Right lobe of liver (tissue), 4 donors: Measurements from ENCODE around the gene TRMT1L.

Experiments
- POLR2A ChIP-seq: fragments of 450-650 bp; IDR thresholded peaks from one replicate; pipeline ENCODE4 v1.6.1; 2017; ENCODE audit warnings: antibody characterized with exemption, mild to moderate bottlenecking
- TF ChIP-seq, protein P1 (sequence below), 4 donors: fragments of 200-600 bp in 3 of 4; fragments of 450-650 bp in 1 of 4; IDR thresholded peaks; one replicate each; pipeline versions ENCODE4 v1.5.1 to v1.8.0; 2016 to 2022; ENCODE audit warnings: antibody characterized with exemption in 4 of 4, mild to moderate bottlenecking in 2 of 4
- donor health status: DM: no; HTN: no; CAD: no.
- donor health status: DM: no; HTN: no; CAD: no.
- donor health status: DM: no; HTN: yes; CAD: no.

DNA sequence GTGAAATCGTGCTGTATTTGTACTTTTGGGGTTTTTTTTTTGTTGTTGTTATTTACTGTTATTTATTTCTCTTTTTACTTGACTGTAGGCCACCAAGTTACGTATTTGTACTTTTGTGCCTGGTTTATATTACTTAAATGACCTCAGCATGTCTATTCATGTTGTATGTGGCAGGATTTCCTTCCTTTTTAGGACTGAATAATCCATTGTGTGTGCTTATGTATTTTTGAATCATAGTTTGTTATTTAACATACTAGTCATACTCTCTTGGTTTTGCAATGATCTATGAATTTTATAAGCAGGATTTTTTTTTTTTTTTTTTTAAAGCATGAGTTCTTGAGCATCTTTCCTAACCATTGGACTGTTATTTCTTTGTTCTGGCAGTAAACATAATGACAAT is 60.2 kb downstream of the TRMT1L start:
- TF ChIP-seq, protein P1, sequence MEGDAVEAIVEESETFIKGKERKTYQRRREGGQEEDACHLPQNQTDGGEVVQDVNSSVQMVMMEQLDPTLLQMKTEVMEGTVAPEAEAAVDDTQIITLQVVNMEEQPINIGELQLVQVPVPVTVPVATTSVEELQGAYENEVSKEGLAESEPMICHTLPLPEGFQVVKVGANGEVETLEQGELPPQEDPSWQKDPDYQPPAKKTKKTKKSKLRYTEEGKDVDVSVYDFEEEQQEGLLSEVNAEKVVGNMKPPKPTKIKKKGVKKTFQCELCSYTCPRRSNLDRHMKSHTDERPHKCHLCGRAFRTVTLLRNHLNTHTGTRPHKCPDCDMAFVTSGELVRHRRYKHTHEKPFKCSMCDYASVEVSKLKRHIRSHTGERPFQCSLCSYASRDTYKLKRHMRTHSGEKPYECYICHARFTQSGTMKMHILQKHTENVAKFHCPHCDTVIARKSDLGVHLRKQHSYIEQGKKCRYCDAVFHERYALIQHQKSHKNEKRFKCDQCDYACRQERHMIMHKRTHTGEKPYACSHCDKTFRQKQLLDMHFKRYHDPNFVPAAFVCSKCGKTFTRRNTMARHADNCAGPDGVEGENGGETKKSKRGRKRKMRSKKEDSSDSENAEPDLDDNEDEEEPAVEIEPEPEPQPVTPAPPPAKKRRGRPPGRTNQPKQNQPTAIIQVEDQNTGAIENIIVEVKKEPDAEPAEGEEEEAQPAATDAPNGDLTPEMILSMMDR (IDR thresholded peaks at IDR 0.05), result no peak
- TF ChIP-seq POLR2A, result no peak
